ENCODE data around the gene CDC27. TPM values are rescaled to one million over a fixed set of nuclear protein-coding genes. Genes with fewer than 3 reads are reported as not detected.

Gene CDC27
- total RNA-seq, 3 donors from 2014 or later, result 63.2 to 73.7 (median 65.0) TPM

DNA sequence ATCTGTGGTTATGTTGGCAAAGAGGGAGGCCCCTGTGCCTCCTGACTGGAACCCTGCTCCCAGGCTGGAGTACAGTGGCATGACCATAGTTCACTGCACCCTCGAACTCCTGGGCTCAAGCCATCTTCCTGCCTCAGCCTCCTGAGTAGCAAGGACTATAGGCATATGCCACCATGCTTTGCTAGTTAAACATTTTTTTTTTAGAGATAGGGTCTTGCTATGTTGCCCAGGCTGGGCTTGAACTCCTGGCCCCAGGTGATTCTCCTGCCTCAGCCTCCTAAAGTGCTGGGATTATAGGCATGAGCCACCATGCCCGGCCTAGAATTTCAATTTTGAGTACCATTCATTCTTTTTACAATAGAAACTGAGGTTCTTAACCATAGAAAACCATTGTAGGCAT is 43.4 kb upstream of the CDC27 start:
- H3K36me3 ChIP-seq, result no peaks in the 10 kb centered on the region
- no peaks in the 10 kb centered on the region for H3K27me3 ChIP-seq
- TF ChIP-seq POLR2A (IDR thresholded peaks at IDR 0.05) (no peak), CTCF (IDR thresholded peaks at IDR 0.05) (no peak), POLR2AphosphoS5 (IDR thresholded peaks at IDR 0.05) (no peak)
- H3K4me1 ChIP-seq, result peaks cover 0 to 3% of the 10 kb centered on the region in 2 donors
- H3K4me3 ChIP-seq, result no peak overlapping the region
- intact Hi-C loops (cut with DNase I; ENCODE audit: low total_unique reads), result no loop called here
- DNase-seq (ENCODE audit: low spot score in 2 of 2), result no peak
- no peaks in the 10 kb centered on the region for H3K9me3 ChIP-seq
- H3K27ac ChIP-seq, result no peak overlapping the region

GRCh38 chr17:47231866-47232265 is 42.8 kb upstream of the CDC27 start:
- Histone ChIP-seq H3K27ac (no peak overlapping the region), H3K9me3 (no peaks in the 10 kb centered on the region), H3K4me1 (peaks cover 0 to 3% of the 10 kb centered on the region in 2 donors), H3K36me3 (no peaks in the 10 kb centered on the region), H3K27me3 (no peaks in the 10 kb centered on the region), H3K4me3 (no peak overlapping the region)
- DNase-seq (ENCODE audit: low spot score in 2 of 2), result no peak
- intact Hi-C loops (cut with DNase I; ENCODE audit: low total_unique reads), result no loop called here
- no peak for TF ChIP-seq POLR2A (IDR thresholded peaks at IDR 0.05)
- TF ChIP-seq CTCF (IDR thresholded peaks at IDR 0.05), result no peak
- TF ChIP-seq POLR2AphosphoS5 (IDR thresholded peaks at IDR 0.05), result no peak

- H3K27me3 ChIP-seq, result no peaks in the 10 kb centered on the region
- no peak overlapping the region for H3K4me3 ChIP-seq
- intact Hi-C loops (cut with DNase I; ENCODE audit: low total_unique reads), result no loop called here
- H3K9me3 ChIP-seq, result no peaks in the 10 kb centered on the region
- TF ChIP-seq CTCF (IDR thresholded peaks at IDR 0.05) (no peak), POLR2AphosphoS5 (IDR thresholded peaks at IDR 0.05) (no peak)
- no peak overlapping the region for H3K27ac ChIP-seq
- DNase-seq (ENCODE audit: low spot score in 2 of 2), result no peak
- H3K4me1 ChIP-seq, result peaks cover 0 to 3% of the 10 kb centered on the region in 2 donors
- H3K36me3 ChIP-seq, result no peaks in the 10 kb centered on the region
Measured at GRCh38 chr17:47231334-47231733, 42.2 kb upstream of the CDC27 start.

- intact Hi-C loops (cut with DNase I; ENCODE audit: low total_unique reads), result no loop called here
- H3K27ac ChIP-seq, result peak overlapping the region in 1 of 2 donors; percentile 70
Measured at GRCh38 chr17:47230864-47231263, 41.8 kb upstream of the CDC27 start.

More at GRCh38 chr17:47230864-47231263, 41.8 kb upstream of the CDC27 start:
- no peaks in the 10 kb centered on the region for H3K9me3 ChIP-seq
- DNase-seq (ENCODE audit: low spot score in 2 of 2), result no peak
- no peak overlapping the region for H3K4me3 ChIP-seq
- H3K36me3 ChIP-seq, result no peaks in the 10 kb centered on the region
- no peaks in the 10 kb centered on the region for H3K27me3 ChIP-seq
- TF ChIP-seq POLR2AphosphoS5 (IDR thresholded peaks at IDR 0.05), result no peak
- TF ChIP-seq CTCF (IDR thresholded peaks at IDR 0.05), result no peak
- H3K4me1 ChIP-seq, result peaks cover 0 to 3% of the 10 kb centered on the region in 2 donors

Data from breast epithelium (tissue), 4 donors.